Suprapubic skin (tissue), 3 donors: ENCODE results near the gene PATL2.
"Not testable (repeated sequence)": the region's sequence is repeated elsewhere in the genome, so short reads cannot be mapped to it uniquely, and the experiment has no call there.

Source experiments
- EP300 ChIP-seq: sonication (generic); formaldehyde crosslinking; IDR thresholded peaks from one replicate; pipeline ENCODE4 v1.6.1; 2017; ENCODE audit warnings: antibody characterized with exemption
- POLR2A ChIP-seq, 2 donors: fragments of 450-650 bp; IDR thresholded peaks; one replicate each; pipeline ENCODE4 v1.6.1; 2017; ENCODE audit warnings: antibody characterized with exemption in 2 of 2, mild to moderate bottlenecking in 2 of 2, moderate library complexity in 2 of 2
- TF ChIP-seq, protein P1 (sequence below), 2 donors: fragments of 200-600 bp in 1 of 2; fragments of 450-650 bp in 1 of 2; sonication (generic) in 1 of 2; IDR thresholded peaks; one replicate each; pipeline ENCODE4 v1.5.1; 2016 to 2019; ENCODE audit warnings: antibody characterized with exemption in 2 of 2, mild to moderate bottlenecking in 1 of 2, moderate library complexity in 1 of 2

DNA sequence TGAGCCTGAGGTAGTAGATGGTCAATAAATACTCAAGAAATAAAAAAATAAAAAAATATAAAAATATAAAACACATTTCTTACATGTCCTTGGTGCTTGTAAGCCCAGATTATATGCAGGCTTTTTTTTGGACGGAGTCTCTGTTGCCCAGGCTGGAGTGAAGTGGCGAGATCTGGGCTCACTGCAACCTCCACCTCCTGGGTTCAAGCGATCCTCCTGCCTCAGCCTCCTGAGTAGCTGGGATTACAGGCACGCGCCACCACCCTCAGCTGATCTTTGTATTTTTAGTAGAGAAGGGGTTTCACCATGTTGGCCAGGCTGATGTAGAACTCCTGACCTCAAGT, 17.1 kb upstream of the PATL2 start:
- TF ChIP-seq POLR2A (IDR thresholded peaks at IDR 0.05); EP300: not testable (repeated sequence)
- TF ChIP-seq, protein P1, sequence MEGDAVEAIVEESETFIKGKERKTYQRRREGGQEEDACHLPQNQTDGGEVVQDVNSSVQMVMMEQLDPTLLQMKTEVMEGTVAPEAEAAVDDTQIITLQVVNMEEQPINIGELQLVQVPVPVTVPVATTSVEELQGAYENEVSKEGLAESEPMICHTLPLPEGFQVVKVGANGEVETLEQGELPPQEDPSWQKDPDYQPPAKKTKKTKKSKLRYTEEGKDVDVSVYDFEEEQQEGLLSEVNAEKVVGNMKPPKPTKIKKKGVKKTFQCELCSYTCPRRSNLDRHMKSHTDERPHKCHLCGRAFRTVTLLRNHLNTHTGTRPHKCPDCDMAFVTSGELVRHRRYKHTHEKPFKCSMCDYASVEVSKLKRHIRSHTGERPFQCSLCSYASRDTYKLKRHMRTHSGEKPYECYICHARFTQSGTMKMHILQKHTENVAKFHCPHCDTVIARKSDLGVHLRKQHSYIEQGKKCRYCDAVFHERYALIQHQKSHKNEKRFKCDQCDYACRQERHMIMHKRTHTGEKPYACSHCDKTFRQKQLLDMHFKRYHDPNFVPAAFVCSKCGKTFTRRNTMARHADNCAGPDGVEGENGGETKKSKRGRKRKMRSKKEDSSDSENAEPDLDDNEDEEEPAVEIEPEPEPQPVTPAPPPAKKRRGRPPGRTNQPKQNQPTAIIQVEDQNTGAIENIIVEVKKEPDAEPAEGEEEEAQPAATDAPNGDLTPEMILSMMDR (IDR thresholded peaks at IDR 0.05), result not testable (repeated sequence)
